Karpas-422 (cell line): ENCODE measurements around the gene IFNGR1. TPM values are rescaled to one million over a fixed set of nuclear protein-coding genes. Genes with fewer than 3 reads are reported as not detected.

Experiments used
- DNase-seq: peaks from one replicate; pipeline ENCODE4 v3.0.0-alpha.2; 2015
- H2AFZ ChIP-seq: fragments of 200-600 bp; sonication (generic); 2 replicates; pipeline ENCODE4 v1.6.1; 2014; ENCODE audit warnings: antibody characterized with exemption, low read length, mixed read lengths
- H3K27ac ChIP-seq: fragments of 200-600 bp; sonication (generic); 2 replicates; pipeline ENCODE4 v1.5.1; 2014; ENCODE audit warnings: mild to moderate bottlenecking, low read length, moderate library complexity
- H3K27me3 ChIP-seq: fragments of 200-600 bp; sonication (generic); 2 replicates; pipeline ENCODE4 v1.6.1; 2014; ENCODE audit warnings: low read length, mixed read lengths
- H3K36me3 ChIP-seq: fragments of 200-600 bp; sonication (generic); 2 replicates; pipeline ENCODE4 v1.6.1; 2014; ENCODE audit warnings: low read length, mixed read lengths; ENCODE audit not compliant: insufficient read depth
- H3K4me1 ChIP-seq: fragments of 200-600 bp; sonication (generic); 2 replicates; pipeline ENCODE4 v1.6.1; 2014; ENCODE audit warnings: mild to moderate bottlenecking, low read length, mixed read lengths
- H3K4me2 ChIP-seq: fragments of 200-600 bp; sonication (generic); 2 replicates; pipeline ENCODE4 v1.6.1; 2014; ENCODE audit warnings: low read length, low read depth, mild to moderate bottlenecking; ENCODE audit not compliant: poor library complexity, severe bottlenecking
- H3K4me3 ChIP-seq: fragments of 200-600 bp; sonication (generic); 2 replicates; pipeline ENCODE4 v1.5.1; 2014; ENCODE audit warnings: mild to moderate bottlenecking, antibody characterized with exemption, low read length, mixed read lengths
- H3K79me2 ChIP-seq: fragments of 200-600 bp; sonication (generic); 2 replicates; pipeline ENCODE4 v1.6.1; 2014; ENCODE audit warnings: mild to moderate bottlenecking, low read length, mixed read lengths
- H3K9ac ChIP-seq: fragments of 200-600 bp; sonication (generic); 2 replicates; pipeline ENCODE4 v1.6.0; 2014; ENCODE audit warnings: low read length
- H3K9me2 ChIP-seq: fragments of 200-600 bp; sonication (generic), shearing (Covaris generic); replicated peaks from 2 replicates; pipeline ENCODE4 v1.6.0; 2014; ENCODE audit warnings: mild to moderate bottlenecking, low read length, moderate library complexity; ENCODE audit not compliant: insufficient read depth
- H3K9me3 ChIP-seq: fragments of 300-700, 200-600 bp; sonication (generic); 2 replicates; pipeline ENCODE4 v1.6.1; 2014; ENCODE audit warnings: low read length, mixed read lengths
- H4K20me1 ChIP-seq: fragments of 200-600 bp; sonication (generic); 2 replicates; pipeline ENCODE4 v1.6.1; 2014; ENCODE audit warnings: mild to moderate bottlenecking, antibody characterized with exemption, low read length, low read depth; ENCODE audit not compliant: insufficient read depth
- total RNA-seq: library from RNA; depleted of rRNA; stranded (reverse); fragments of >200 nt; shearing (Covaris generic); gene quantifications from 2 replicates; pipeline ENCODE4 v1.2.3, GENCODE V29; 2014; ENCODE audit warnings: low replicate concordance

The IFNGR1 gene
- total RNA-seq, 1 experiment from 2014 or later, result 76.9 TPM

GRCh38 chr6:137165375-137166246 lies 53.6 kb downstream of the IFNGR1 start:
- Histone ChIP-seq H3K9me2 (no peaks in the 10 kb centered on the region), H3K36me3 (no peaks in the 10 kb centered on the region; the same call in 1 of the 2 replicates), H3K27me3 (no peaks in the 10 kb centered on the region), H3K4me1 (peaks cover 19% of the 10 kb centered on the region), H3K4me3 (no peak overlapping the region), H4K20me1 (no peaks in the 10 kb centered on the region), H3K27ac (peak overlapping the region; percentile 13; the same call in 1 of the 2 replicates), H3K4me2 (peak overlapping the region; percentile 15), H3K9me3 (peaks cover 12% of the 10 kb centered on the region), H3K9ac (peak overlapping the region; percentile 13; the same call in 1 of the 2 replicates), H3K79me2 (no peaks in the 10 kb centered on the region), H2AFZ (peak overlapping the region; percentile 17; the same call in 1 of the 2 replicates)
- peak; percentile 94 for DNase-seq

DNA sequence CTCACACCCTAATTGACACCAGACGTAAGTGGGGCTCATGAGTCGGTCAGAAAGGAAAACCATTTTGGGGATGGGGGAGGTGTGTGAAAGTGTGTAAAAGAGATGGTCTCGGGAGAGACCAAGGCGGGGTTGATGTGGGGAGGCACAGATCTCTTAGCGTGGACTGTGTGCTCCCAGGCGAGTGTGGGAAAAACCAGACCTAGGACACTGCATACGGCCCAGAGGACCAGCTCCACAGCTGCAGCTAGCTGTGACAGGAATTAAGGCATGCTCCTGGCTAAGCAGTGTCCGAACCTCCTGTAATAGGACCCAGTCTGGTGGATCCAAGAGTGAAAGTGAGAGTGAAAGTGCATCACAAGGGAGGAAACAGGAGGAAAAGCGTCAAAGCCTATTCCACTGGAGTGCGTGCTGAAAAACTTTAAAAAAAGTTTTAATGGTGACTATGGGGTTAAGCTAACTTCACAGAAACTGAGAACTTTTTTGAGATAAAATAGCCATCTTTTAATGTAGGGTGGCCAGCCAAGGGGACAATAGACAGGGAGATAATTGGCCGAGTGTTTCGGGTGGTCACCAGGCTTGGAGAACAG lies 55.4 kb downstream of the IFNGR1 start:
- no peak overlapping the region for H3K27ac ChIP-seq
- H3K9ac ChIP-seq, result no peak overlapping the region
- peaks cover 19% of the 10 kb centered on the region for H3K4me1 ChIP-seq
- no peaks in the 10 kb centered on the region for H3K9me2 ChIP-seq
- H3K4me2 ChIP-seq, result no peak overlapping the region
- H3K9me3 ChIP-seq, result peaks cover 12% of the 10 kb centered on the region
- H3K4me3 ChIP-seq, result no peak overlapping the region
- H3K79me2 ChIP-seq, result no peaks in the 10 kb centered on the region
- DNase-seq, result no peak
- no peak overlapping the region for H2AFZ ChIP-seq
- no peaks in the 10 kb centered on the region; the same call in 1 of the 2 replicates for H3K36me3 ChIP-seq
- H3K27me3 ChIP-seq, result no peaks in the 10 kb centered on the region
- H4K20me1 ChIP-seq, result no peaks in the 10 kb centered on the region

- DNase-seq, result no peak
- Histone ChIP-seq H3K27ac (no peak overlapping the region), H3K79me2 (no peaks in the 10 kb centered on the region), H2AFZ (no peak overlapping the region), H4K20me1 (no peaks in the 10 kb centered on the region), H3K9me2 (no peaks in the 10 kb centered on the region), H3K4me2 (no peak overlapping the region), H3K4me1 (peaks cover 19% of the 10 kb centered on the region), H3K27me3 (no peaks in the 10 kb centered on the region), H3K9me3 (peaks cover 12% of the 10 kb centered on the region), H3K36me3 (no peaks in the 10 kb centered on the region; the same call in 1 of the 2 replicates), H3K9ac (no peak overlapping the region), H3K4me3 (no peak overlapping the region)
These were observed 56.4 kb downstream of the IFNGR1 start for GRCh38 chr6:137162692-137163306.

DNA sequence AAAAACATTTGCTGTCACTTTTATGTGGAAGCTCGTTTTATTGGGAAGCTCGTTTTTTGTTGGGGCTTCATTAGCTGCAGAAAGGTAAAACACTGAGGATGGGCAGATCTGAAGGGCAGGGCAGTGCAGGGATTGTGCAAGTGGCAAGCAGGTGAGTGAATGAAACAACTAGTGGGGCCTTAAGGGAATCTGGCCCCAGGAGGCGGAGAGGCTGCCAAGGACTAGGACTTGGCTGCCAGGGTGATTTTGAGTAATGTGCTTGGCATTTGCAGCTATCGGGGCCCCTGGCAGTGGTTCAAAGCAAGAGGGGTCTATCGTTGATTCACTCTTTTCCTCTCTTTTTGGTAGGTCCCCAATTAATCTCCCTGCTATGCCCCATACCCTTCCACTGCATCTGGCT lies 57.2 kb downstream of the IFNGR1 start:
- Histone ChIP-seq H2AFZ (no peak overlapping the region), H3K9me2 (no peaks in the 10 kb centered on the region), H3K79me2 (no peaks in the 10 kb centered on the region), H3K4me2 (no peak overlapping the region), H3K36me3 (no peaks in the 10 kb centered on the region; the same call in 1 of the 2 replicates), H3K4me1 (peaks cover 18% of the 10 kb centered on the region), H3K9ac (no peak overlapping the region), H3K9me3 (peaks cover 12% of the 10 kb centered on the region), H4K20me1 (no peaks in the 10 kb centered on the region), H3K27ac (no peak overlapping the region), H3K4me3 (no peak overlapping the region), H3K27me3 (no peaks in the 10 kb centered on the region)
- no peak for DNase-seq

GRCh38 chr6:137160763-137161162 lies 58.4 kb downstream of the IFNGR1 start:
- Histone ChIP-seq H3K36me3 (no peaks in the 10 kb centered on the region; the same call in 1 of the 2 replicates), H3K9me2 (no peaks in the 10 kb centered on the region), H3K9me3 (peaks cover 12% of the 10 kb centered on the region), H3K9ac (no peak overlapping the region), H3K27me3 (no peaks in the 10 kb centered on the region), H3K4me1 (peaks cover 11% of the 10 kb centered on the region), H3K4me2 (no peak overlapping the region), H3K79me2 (no peaks in the 10 kb centered on the region), H3K27ac (no peak overlapping the region), H4K20me1 (no peaks in the 10 kb centered on the region), H2AFZ (no peak overlapping the region; the same call in 1 of the 2 replicates), H3K4me3 (no peak overlapping the region)
- no peak for DNase-seq

- Histone ChIP-seq H3K27ac (no peak overlapping the region), H3K36me3 (no peaks in the 10 kb centered on the region; the same call in 1 of the 2 replicates), H3K4me2 (no peak overlapping the region), H3K4me1 (peaks cover 7% of the 10 kb centered on the region), H3K4me3 (no peak overlapping the region), H3K27me3 (no peaks in the 10 kb centered on the region), H2AFZ (no peak overlapping the region), H4K20me1 (no peaks in the 10 kb centered on the region), H3K79me2 (no peaks in the 10 kb centered on the region), H3K9me3 (peaks cover 12% of the 10 kb centered on the region), H3K9me2 (no peaks in the 10 kb centered on the region), H3K9ac (no peak overlapping the region)
- DNase-seq, result no peak
These were observed 59.3 kb downstream of the IFNGR1 start for GRCh38 chr6:137159912-137160311.

- Histone ChIP-seq H3K9me3 (no peaks in the 10 kb centered on the region), H3K27me3 (no peaks in the 10 kb centered on the region), H3K36me3 (no peaks in the 10 kb centered on the region), H3K4me1 (peaks cover 7% of the 10 kb centered on the region), H4K20me1 (no peaks in the 10 kb centered on the region), H3K27ac (no peak overlapping the region), H3K4me3 (no peak overlapping the region), H3K4me2 (no peak overlapping the region), H3K9ac (no peak overlapping the region), H2AFZ (no peak overlapping the region), H3K79me2 (no peaks in the 10 kb centered on the region), H3K9me2 (no peaks in the 10 kb centered on the region)
- no peak for DNase-seq
These were observed 61.6 kb downstream of the IFNGR1 start for GRCh38 chr6:137157601-137158000.

- DNase-seq, result no peak
- Histone ChIP-seq H3K9ac (no peak overlapping the region), H3K9me2 (no peaks in the 10 kb centered on the region), H3K27ac (no peak overlapping the region), H3K9me3 (no peaks in the 10 kb centered on the region), H2AFZ (no peak overlapping the region), H3K27me3 (no peaks in the 10 kb centered on the region), H3K4me2 (no peak overlapping the region), H4K20me1 (no peaks in the 10 kb centered on the region), H3K4me1 (peaks cover 7% of the 10 kb centered on the region), H3K36me3 (no peaks in the 10 kb centered on the region), H3K4me3 (no peak overlapping the region), H3K79me2 (no peaks in the 10 kb centered on the region)
These were observed 62.5 kb downstream of the IFNGR1 start for GRCh38 chr6:137156650-137157049.
